Stomach (tissue), 4 donors: ENCODE measurements around the gene MYLK3.

Experiments
- EP300 ChIP-seq: sonication (generic); formaldehyde crosslinking; IDR thresholded peaks from one replicate; pipeline ENCODE4 v1.6.1; 2017; ENCODE audit warnings: antibody characterized with exemption
- POLR2A ChIP-seq, 4 donors: fragments of 450-650 bp; IDR thresholded peaks; one replicate each; pipeline ENCODE4 v1.6.1; 2016; ENCODE audit warnings: antibody characterized with exemption in 4 of 4, control low read depth in 2 of 4, mild to moderate bottlenecking in 1 of 4, moderate library complexity in 1 of 4
- TF ChIP-seq, protein P1 (sequence below), 7 experiments: fragments of 450-650 bp in 4 of 7; fragments of 200-600 bp in 3 of 7; sonication (generic) in 3 of 7; IDR thresholded peaks; one replicate each; pipeline ENCODE4 v1.5.1; 2016 to 2019; ENCODE audit warnings: antibody characterized with exemption in 7 of 7, control low read depth in 2 of 7, mild to moderate bottlenecking in 1 of 7

GRCh38 chr16:46797501-46797900, 49.4 kb upstream of the MYLK3 start:
- no peak for TF ChIP-seq EP300
- TF ChIP-seq, protein P1, sequence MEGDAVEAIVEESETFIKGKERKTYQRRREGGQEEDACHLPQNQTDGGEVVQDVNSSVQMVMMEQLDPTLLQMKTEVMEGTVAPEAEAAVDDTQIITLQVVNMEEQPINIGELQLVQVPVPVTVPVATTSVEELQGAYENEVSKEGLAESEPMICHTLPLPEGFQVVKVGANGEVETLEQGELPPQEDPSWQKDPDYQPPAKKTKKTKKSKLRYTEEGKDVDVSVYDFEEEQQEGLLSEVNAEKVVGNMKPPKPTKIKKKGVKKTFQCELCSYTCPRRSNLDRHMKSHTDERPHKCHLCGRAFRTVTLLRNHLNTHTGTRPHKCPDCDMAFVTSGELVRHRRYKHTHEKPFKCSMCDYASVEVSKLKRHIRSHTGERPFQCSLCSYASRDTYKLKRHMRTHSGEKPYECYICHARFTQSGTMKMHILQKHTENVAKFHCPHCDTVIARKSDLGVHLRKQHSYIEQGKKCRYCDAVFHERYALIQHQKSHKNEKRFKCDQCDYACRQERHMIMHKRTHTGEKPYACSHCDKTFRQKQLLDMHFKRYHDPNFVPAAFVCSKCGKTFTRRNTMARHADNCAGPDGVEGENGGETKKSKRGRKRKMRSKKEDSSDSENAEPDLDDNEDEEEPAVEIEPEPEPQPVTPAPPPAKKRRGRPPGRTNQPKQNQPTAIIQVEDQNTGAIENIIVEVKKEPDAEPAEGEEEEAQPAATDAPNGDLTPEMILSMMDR (IDR thresholded peaks at IDR 0.05), result no peak
- TF ChIP-seq POLR2A (IDR thresholded peaks at IDR 0.05), result no peak
